ENCODE measurements around the gene ATXN10.
"Not testable (repeated sequence)": the region's sequence is repeated elsewhere in the genome, so short reads cannot be mapped to it uniquely, and the experiment has no call there.

The ATXN10 gene

DNA sequence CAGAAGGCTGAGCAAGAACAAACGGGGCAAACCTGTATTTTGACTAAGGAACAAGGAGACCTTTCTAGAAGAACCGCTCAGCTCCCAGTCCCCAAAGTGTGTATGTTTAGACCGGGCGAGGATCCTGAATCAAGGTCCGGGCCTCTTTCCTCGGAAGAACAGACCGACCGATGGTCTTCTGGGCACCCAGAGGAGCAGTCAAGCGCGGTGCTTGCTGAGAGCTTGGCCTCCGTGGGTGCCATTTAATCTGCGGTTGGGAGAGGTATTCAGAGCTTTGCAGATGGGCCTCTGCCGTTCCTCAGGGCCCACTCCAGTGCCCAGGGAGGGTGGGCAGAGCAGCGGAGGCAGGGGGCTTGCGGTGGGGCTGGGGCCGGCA lies 26.5 kb upstream of the ATXN10 start:
- DNase-seq: no peak

DNA sequence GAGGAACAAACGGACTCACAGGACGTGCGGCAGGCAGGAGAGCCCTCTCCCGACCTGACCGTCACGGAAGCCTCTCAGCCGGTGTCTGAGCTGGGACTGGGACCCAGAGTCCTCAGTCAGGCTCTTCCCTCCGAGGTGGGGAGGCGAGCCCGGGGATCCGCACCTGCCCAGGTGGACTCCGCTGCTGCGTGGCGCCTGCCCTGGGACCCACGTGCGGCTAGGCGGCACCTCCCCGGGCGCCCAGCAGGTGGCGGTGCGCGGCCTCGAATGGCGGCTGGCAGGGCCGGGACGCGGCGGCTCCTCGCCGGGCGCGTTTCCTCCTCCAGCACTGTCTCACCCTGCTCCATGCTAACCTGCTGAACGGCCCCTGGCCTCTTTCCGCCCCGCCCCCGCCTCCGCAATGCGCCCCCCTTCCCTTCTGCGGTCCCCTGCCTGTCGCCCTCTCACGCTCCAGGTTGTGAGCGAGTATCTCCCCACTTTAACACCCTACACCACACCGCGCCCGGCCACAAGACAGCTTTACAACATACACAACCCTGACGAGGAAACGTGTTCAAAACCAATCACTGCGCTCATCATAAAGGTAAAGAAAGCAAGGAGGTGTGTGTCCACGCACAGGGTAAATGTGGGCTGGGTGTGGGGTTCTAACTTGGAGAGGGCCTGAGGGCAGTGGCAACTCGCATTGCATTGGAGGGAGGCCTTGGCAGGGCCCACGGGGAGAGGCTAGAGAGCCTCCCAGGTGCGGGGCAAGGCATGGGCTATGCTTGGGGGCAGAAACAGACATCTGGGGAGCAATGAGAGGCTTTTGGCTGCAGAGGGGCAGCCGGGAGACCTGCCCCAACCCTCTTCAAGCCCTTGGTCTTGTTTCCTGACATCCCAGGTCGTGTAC lies 25.9 kb upstream of the ATXN10 start:
- DNase-seq: peak; percentile 74

DNA sequence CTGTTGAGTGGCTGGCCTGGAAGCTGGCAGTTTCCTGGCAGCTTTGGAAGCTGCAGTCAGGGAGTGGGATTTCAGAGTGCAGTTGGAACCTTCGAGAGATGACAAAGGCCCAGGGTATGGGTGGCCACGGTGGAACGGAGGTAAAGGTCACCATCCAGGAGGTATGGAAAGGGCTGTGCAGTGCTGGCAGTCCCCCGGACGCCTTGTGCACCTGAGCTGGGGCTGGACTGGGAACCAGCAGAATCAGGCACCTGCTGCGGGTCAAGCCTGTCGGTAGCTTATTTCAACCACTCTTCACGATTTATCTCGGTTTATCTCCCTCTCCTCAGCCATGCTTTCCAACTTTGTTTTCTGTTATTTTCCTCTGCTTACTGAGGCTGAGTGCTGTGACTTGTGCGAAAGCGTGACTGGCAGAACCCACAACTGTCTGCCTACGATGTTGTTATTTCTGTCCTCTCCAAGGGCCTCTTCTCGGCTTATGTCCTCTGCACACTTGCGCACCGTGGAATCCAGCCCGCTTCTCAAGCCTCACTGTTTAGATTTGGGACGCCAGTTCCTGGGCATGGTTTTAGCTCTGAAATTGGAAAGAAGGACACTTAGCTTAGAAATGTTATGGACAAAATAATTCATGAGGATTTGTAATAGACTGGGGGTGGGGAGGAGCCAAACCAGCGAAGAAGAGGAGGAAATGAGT lies 24.0 kb upstream of the ATXN10 start:
- no peak for DNase-seq

DNA sequence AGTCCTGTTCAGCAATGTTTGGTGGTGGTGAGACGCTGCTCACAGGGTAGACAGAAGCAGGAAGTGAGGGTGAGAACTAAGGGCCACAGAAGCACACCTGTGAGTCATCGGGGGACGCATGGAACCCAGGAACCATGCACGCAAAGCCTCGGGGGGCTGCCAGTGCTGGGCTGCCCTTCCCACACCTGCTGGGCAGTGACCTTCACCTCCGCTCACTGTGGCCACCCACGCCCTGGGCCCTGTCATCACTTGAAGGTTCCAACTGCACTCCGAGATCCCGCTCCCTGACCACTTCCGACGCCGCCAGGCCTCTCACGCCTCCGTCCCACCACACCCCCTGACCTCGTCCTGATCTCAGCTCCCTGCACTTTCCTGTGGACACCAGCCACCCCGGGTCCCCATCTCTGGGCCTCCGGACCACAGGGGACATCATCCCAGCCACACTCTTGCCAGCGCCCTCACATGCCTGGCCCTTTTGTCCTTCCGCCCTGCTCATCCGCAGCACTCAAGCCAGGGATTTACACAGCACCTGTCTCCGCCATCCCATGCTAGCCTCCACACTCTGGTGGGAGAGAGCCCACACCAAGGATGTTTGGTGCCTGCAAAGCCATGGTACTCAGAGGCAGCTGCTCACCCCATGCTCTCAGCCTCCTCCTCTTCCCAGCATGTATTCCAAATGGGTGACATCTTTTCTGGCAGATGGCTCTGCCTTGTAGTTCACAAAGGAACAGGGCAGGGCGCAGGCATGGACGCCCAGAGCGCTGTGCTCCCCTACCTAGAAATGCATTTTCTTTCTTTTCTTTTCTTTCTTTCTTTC lies 23.1 kb upstream of the ATXN10 start:
- no peak for DNase-seq

DNA sequence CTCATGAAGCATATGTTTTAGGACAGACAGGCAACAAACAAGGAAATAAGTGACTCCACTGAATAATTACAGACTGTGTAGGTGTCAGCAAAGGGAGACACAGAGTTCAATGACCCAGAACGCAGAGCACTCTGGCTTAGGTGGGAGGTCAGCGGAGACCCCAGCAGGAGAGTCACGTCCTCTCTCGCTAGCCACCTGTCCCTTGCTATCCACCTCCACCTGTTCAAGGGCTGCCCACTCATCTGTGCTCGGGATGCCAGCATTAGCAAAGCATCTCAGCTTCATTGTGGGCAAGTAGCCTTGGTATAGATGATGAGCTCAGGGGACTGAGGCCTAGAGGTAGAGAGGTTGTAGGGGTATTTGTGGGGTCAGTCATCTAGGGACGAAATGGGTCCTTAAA lies 21.8 kb upstream of the ATXN10 start:
- DNase-seq: no peak

DNA sequence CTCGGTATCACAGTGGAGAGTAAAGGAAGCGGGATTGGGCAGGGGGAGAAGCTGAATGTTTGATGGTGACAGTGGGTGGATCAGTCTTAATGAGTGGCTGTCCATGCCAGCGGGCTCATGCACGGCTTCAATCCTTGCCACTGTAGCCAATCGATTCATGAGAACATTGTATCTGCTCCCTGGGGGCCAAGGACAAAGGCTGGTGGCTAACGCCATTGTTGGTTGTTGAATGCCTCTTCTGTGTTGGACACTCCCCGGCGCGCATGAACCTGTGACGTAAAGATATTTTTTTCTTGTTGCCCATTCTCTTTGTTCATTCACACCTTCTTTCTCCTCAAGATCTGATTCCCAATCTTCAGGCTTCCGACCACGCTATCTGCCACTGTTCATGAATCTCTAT lies 20.9 kb upstream of the ATXN10 start:
- no peak for DNase-seq

DNA sequence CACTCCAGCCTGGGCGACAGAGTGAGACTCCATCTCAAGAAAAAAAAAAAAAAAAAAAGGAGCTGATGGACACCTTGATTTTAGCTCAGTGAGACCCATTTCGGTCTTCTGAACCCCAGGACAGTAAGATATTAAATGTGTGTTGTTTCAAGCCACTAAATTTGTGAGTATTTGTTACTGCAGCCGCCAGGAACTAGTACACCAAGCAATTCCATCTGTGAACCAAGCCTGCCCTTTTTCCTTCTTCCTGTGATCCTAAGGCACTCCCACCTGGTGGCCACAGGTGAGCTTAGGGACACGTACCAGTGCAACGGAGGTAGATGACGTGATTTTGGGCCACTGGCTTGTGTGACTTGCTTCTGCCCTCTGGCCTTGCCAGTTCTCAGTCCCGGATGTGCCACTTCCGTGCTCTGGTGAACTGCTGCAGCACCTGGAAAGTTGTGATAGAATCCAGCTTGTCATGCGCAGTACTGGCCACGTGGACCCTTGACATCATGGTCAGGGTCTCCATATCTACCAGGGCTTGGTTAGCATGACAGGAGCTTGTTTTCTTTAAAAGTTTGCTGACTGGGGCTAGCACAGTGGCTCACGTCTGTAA lies 19.6 kb upstream of the ATXN10 start:
- no peak for DNase-seq

DNA sequence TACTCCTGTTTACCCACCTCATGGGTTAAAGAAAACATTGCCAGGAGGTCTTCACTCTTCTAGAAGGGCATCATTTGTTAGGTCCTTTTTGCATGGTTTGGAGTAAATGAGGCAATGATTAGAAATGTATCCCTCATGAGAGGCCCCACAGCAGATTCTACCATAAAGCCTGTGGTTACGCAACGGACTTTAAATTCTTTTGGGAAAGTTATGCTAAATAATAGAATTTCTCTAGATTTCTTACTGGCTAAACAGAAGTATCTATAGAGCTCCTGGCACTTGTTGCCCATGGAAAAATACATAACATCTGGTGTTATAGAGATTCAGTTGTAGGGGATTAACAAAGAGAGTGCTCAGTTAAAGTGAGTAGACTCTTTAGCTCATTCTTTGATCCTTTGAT lies 15.1 kb upstream of the ATXN10 start:
- DNase-seq: no peak

DNA sequence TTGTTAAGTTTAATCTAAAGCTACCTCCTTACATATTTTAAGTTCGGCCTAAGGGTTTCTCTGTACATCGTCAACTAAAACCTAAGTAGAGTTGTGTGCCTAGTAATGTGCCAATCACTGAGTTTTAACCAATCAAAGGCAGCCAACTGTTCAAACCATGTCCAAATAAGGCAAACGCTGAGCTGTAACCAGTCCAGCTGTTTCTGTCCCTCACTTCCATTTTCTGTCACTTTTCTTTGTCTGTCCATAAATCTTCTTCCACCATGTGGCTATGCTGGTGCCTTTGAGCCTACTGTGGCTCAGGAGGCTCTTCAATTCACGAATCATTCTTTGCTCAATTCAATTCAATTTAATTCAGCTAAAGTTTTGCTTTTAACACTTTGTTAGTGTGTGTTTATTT lies 13.9 kb upstream of the ATXN10 start:
- no peak for DNase-seq

DNA sequence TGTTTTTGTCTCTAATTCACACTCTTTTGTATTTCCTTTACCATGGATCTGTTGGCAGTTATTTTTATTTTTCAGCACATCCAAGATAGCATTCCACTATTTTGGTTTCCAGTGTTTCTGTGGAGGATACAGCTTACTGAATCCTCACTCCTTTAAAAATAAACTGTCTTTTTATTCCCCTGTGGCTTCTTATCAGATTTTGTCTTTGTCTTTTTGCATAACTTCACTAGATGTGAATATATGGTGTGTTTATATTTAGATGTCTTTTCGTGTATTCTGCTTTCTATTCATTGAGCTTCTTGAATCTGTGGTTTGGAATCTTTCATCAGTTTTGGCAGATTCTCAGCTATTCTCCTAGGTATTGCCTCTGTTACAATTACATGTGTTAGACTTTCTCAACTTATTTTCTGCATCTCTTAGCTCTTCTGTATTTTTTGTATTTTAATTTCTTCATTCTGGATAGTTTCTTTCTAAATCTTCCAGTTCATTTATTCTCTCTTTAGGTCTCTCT lies 7.4 kb upstream of the ATXN10 start:
- no peak for DNase-seq

DNA sequence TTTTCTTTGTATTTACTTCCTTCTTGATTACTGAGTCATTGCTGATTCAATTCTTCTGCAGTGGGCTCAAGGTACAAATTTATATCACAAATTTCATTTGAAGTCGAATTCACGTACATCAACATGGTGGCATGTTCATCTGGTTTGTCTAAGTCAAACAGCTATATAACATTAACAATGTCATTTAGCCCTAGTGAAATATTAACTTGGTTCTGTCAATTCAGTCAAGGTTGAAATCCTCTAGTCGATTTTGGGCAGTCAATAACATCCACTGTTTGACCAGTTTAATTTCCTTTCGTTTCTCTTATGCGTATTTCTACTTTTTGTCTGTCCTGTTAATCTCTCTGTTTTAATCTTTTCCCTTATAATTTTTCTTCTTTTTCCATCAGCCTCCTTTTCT lies 4.1 kb upstream of the ATXN10 start:
- no peak for DNase-seq

DNA sequence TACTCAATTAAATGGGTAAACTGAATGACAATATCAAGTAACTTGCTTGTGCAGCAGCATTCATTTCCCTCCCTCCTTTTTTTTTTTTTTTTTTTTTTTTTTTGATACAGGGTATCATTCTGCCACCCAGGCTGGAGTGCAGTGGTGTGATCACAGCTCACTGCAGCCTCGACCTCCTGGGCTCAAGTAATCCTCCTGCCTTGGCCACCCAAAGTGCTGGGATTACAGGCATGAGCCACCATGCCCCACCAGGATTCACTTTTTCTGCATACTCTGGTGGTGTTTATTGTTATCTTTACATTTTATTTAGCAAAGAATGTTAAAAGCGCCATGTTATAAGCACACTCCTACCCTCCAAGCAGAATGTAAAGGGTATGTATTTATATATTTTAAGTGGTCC lies 1.3 kb upstream of the ATXN10 start:
- DNase-seq: not testable (repeated sequence)

DNA sequence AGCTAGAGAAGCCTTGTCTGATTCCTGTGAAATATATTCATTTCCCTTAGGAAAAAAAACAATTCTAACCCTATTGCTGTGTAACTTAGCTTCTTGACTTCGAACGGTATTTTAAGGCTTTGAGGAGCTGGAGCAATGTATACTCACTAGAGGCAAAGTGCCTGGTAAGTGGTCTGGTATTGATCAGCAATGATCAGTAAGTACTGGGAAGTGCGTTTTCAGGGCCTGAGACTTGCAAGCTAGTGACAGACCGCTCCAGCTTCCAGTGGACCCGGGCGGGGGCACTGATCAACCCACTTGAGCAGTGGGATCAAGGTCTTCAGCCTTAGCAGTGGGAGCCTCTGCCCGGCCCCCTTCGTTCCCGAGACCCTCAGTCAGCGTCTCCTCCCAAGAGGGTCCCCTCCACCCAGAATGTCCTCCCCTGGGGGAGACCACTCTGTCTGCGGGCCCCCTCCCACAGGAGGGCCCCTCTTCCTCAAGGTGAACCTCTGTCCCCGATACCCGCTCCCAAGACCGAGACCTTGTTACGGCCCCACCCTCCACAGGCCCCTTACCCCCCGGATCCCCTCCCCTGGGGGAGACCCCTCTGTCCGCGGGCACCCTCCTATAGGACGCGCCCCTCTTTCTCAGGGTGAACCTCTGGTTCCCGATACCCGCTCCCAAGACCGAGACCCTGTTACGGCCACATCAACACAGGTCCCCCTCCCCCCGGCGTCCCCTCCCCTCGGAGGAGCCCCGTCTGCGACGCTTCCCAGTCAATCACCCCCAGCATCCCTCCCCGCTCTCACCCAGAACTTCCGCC lies 452 bp upstream of the ATXN10 start:
- no peak for DNase-seq

DNA sequence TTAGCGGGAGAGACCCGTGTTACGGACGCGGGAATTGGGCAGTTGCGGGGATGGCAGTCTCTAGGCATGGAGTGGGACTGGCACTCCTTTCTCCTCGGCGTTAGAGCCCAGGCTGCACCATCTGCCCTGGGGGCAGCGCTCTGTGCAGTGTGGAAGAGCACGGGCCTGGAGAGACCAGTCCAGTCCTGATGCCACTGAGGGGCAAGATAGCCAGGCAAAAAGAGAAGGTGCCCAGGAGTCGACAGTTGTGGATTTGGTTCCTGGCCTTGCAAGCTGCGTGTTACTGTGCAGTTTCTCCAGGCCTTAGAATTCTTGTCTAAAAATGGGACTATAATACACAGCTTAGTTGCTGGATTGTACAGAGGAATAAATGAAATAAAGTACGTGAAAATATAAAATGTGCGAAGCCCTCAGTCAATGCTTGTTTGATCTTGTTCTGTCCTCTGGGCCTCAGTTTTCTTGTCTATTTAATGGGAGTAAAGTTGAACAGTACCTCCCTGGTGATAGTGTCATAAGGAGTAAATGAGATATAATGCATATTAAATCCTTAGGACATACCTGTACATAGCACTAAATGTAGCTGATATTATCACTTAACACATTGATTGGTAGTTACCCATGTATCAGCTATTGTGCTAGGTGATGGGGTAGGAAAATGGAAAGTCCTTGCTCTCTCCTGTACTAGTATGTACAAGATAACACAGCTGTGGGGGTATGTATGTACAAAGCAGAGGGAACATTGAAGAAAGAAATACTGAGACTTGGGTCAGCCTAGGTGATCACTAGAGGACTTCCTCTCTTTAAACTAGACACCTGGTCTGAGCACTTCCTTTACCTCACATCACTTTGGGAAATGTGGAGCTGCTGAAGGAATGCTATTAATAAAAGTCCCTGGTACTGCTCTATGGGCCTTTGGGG lies 1.2 kb downstream of the ATXN10 start:
- no peak for DNase-seq

DNA sequence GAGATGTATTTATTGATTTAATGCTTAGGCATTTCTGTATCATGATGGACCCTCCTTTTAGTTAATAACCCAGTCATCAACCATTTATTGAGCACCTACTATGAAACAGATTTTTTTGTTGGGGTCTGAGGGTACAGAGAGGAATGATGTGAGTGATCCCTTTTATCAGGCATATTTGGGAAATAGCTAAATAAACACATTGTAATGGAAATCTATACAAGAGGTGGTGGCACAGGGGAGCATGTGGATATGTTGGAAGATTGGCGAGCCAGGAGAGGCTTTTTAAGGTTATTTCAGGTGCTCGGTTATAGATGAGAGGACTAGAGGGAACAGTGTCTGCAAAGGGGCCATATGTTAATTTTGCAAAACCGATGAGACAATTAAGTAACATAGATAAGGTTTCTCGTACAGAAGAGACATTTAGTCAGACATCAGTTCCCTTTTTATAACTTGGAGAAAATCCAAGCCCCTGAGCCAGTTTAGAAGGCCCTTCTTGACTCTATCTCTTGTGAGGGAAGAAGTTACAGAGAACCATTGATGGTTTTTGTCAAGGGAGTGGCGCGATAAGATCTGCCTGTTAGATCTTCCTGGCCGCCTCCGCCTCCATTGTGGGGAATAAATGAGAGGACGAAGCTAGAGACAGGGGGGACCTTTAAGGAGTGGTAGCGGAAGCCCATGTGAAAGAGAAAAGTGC lies 2.0 kb downstream of the ATXN10 start:
- peak; percentile 47 for DNase-seq

DNA sequence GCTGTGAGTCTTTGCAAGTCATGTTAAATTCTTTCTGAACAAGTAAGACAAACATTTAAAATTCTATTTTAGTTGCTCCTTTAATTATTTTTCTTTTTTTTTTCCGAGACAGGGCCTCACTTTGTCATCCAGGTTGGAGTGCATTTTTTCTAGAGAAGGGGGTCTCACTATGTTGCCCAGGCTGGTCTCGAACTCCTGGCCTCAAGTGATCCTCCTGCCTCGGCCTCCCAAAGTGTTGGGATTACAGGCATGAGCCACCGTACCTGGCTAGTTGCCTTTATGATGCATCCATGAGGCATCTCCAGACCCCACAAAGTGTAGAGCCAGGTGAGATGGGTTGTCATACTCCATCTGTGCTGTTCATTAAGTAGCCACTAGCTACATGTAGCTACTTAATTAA lies 4.4 kb downstream of the ATXN10 start:
- no peak for DNase-seq

DNA sequence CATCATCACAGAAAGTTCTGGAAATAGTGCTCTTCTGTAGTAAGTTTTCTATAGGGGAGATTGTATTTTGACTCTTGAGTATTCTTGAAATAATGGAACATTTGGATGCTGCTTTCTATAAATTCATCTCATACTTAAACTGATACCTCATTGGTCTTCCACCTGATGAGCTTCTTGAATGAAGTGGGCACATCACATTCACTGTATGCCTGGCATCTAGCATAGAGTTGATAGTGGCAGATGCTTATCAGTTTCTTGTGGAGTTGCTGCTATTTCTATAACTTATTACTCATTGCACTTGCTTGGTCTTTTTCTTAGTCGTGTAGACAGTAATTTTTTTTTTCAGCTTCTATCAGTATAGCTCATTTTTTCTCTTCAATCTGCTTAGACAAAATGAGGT lies 5.4 kb downstream of the ATXN10 start:
- no peak for DNase-seq

DNA sequence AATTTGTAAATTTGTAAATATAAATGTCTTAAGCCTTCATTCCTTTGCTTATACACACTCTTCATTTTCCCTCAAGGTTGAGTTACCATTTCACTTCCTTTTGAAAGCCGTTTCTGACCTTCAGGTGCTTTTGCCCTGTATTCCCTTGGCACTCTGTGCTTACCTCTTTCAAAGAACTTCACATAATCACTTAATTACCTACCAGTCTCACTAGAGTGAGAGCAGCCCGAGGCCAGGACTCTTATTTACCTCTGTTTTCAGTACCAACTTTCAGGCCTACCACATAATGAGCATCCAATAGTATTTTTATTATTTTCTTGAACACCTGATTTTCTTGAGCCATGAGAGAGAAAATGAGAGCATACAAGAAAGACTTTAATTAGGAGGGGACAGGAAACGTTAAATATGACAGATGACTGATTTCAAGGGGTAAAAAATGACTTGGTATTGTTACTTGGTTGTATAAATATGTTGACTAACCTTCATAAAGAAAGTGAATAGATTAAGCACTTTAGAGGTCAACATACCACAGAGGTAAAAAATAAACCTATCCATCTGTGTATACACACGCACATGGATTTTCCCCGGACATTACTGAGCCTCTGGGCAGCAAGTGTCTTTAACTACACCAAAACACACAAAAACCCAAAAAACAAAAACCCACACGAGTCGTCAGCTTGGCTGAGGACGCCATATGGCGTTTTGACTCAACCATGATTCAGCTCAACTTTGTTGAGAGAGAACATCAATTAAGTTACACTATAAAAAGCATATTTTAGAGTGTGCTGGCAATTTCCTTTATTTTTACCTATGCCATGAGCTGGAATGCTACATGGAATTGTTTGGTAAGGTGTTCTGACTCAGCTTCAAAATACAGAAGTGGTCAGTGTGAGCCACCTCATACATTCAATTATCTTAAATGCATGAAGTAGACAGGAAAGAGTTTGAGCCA lies 7.6 kb downstream of the ATXN10 start:
- DNase-seq: no peak

Measured in suppressor macrophage treated with lipopolysaccharide for 4 hours (primary cell).